ENCODE measurements around the gene DENND6A.

DNA sequence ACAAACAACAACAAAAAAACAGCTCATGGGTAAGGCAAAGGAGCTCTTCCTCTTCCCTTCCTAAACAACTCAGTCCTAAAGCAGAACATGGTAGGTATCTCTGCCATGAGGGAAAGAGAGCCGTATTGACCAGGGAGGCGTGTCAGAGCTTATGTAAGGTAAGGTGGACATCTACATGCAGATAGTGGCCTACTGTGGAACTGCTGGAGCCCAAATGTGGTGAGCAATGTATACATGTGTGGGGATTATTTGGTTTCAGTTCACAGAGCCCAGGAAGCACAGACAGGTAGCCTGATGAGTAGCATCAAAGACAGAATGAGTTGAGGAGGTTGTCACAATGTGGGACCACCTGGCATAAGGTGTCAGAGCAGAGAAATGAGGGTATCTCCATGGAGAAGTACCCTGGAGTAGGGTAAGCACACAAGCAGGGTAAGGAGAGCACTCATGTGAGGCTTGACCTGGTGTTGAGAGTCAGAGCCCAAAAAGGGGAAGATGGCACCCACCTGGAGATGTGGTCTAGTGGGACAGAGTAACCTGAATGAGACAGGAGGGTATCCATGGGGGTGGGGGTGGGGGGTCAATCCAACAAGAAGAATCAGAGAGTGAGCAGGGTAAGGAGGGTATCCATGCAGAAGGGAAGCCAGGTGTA is 45.5 kb downstream of the DENND6A start:
- TF ChIP-seq, protein P1, sequence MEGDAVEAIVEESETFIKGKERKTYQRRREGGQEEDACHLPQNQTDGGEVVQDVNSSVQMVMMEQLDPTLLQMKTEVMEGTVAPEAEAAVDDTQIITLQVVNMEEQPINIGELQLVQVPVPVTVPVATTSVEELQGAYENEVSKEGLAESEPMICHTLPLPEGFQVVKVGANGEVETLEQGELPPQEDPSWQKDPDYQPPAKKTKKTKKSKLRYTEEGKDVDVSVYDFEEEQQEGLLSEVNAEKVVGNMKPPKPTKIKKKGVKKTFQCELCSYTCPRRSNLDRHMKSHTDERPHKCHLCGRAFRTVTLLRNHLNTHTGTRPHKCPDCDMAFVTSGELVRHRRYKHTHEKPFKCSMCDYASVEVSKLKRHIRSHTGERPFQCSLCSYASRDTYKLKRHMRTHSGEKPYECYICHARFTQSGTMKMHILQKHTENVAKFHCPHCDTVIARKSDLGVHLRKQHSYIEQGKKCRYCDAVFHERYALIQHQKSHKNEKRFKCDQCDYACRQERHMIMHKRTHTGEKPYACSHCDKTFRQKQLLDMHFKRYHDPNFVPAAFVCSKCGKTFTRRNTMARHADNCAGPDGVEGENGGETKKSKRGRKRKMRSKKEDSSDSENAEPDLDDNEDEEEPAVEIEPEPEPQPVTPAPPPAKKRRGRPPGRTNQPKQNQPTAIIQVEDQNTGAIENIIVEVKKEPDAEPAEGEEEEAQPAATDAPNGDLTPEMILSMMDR (IDR thresholded peaks at IDR 0.05), result no peak
- no peak for TF ChIP-seq POLR2A (IDR thresholded peaks at IDR 0.05)

All from sigmoid colon (tissue), 3 donors.